Adrenal gland (tissue), 5 donors: Measurements from ENCODE around the gene QSOX2.

Experiments
- CTCF ChIP-seq, 6 experiments: fragments of 450-650 bp in 4 of 6; fragments of 200-600 bp in 2 of 6; sonication (generic) in 1 of 6; IDR thresholded peaks; 1 replicate in 5 of 6; 2 replicates in 1 of 6; pipeline versions ENCODE4 v1.5.1 to v1.8.0; 2016 to 2021; ENCODE audit warnings: antibody characterized with exemption in 6 of 6, mild to moderate bottlenecking in 2 of 6, moderate library complexity in 1 of 6
- POLR2A ChIP-seq, 2 donors: fragments of 450-650 bp; IDR thresholded peaks; one replicate each; pipeline ENCODE4 v1.6.1; 2017; ENCODE audit warnings: antibody characterized with exemption in 2 of 2, mild to moderate bottlenecking in 2 of 2, moderate library complexity in 1 of 2
- donor health status: DM: no; HTN: no; CAD: no.

GRCh38 chr9:136274786-136275654 is 29.4 kb upstream of the QSOX2 start:
- TF ChIP-seq CTCF (IDR thresholded peaks at IDR 0.05) (no peak), POLR2A (IDR thresholded peaks at IDR 0.05) (no peak)
